GM19238 (cell line): ENCODE data around the gene FAM110C.

Experiments
- DNase-seq: peaks from one replicate; pipeline ENCODE4 v3.0.0; 2011; ENCODE audit warnings: low spot score; ENCODE audit not compliant: insufficient read length

FAM110C gene

GRCh38 chr2:10222-10875 is 36.0 kb downstream of the FAM110C start:
- DNase-seq = no peak
